Activated T-cell treated with anti-CD3 and anti-CD28 coated beads, Interleukin-2, amount 50 U/mL, for 72 hours (primary cell): Measurements from ENCODE around the gene FAM170B. TPM values are rescaled to one million over a fixed set of nuclear protein-coding genes. Genes with fewer than 3 reads are reported as not detected.

Experiments
- ATAC-seq, 2 donors: fragments of 150-1000 bp; cut with Tn5 transposase; replicated peaks in 1 of 2; 2 replicates each; pipeline ENCODE4 v1.10.0; 2021; ENCODE audit warnings: moderate library complexity in 2 of 2, mild to moderate bottlenecking in 1 of 2
- DNase-seq, 2 donors: peaks; one replicate each; pipeline ENCODE4 v3.0.0; 2021 to 2022; ENCODE audit warnings: mixed read lengths in 1 of 2
- H3K27ac Mint-ChIP-seq: one replicate; pipeline ENCODE4 v1.8.0; 2022; ENCODE audit warnings: mild to moderate bottlenecking, moderate library complexity, mixed read lengths
- H3K27me3 Mint-ChIP-seq: one replicate; pipeline ENCODE4 v1.8.0; 2022; ENCODE audit warnings: low read depth, mixed read lengths
- H3K36me3 Mint-ChIP-seq, 2 donors: one replicate each; pipeline ENCODE4 v1.8.0; 2022; ENCODE audit warnings: mixed read lengths in 2 of 2, mild to moderate bottlenecking in 1 of 2; ENCODE audit not compliant: insufficient read depth in 2 of 2
- H3K4me1 Mint-ChIP-seq: one replicate; pipeline ENCODE4 v1.8.0; 2022; ENCODE audit warnings: low read depth, mixed read lengths
- H3K4me3 Mint-ChIP-seq, 2 donors: one replicate each; pipeline ENCODE4 v1.8.0; 2022; ENCODE audit warnings: mild to moderate bottlenecking in 2 of 2, mixed read lengths in 2 of 2, moderate library complexity in 2 of 2
- H3K9me3 Mint-ChIP-seq, 2 donors: one replicate each; pipeline ENCODE4 v1.8.0; 2022; ENCODE audit warnings: mixed read lengths in 2 of 2
- total RNA-seq, 2 donors: library from RNA; stranded (reverse); gene quantifications; one replicate each; pipeline ENCODE4 v1.2.3, GENCODE V29; 2022

FAM170B gene
- under 1 TPM in 1 of 2 donors, not detected in 1; 0.16 TPM for total RNA-seq

GRCh38 chr10:49133706-49134248 lies at the start of gene FAM170B:
Gene FAM170B, minus strand, starts transcription at chr10:49134021. Its CDS starts 103 bp downstream, at chr10:49133918.
- no peak within 1 kb of the TSS for H3K4me3 Mint-ChIP-seq
- DNase-seq (no peak), ATAC-seq (no peak)
- no peak within 1 kb of the TSS for H3K27ac Mint-ChIP-seq
- peaks cover 42% of the 10 kb centered on the region for H3K27me3 Mint-ChIP-seq
- no peaks in the 10 kb centered on the region for H3K36me3 Mint-ChIP-seq
- H3K9me3 Mint-ChIP-seq, result peaks cover 5 to 6% of the 10 kb centered on the region in 2 donors
- H3K4me1 Mint-ChIP-seq, result no peaks in the 10 kb centered on the region

DNA sequence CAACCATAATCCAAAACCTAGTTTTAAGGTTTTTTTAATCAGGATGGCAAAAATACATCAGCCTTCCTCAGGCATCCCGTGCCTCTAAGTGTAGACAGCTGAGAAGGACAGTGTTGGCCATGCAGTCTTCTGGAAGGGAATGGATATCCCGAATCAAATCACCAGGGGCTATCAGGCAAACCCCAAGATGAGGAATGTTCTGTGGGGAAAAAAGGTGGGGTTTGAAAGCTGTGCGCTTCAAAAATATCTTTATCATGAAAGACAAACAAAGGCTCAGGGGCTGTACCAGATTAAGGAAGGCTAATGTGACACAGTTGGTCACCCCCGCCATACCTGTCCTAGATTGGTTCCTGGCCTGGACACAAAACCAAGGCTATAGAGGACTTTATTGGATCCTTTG lies 49.0 kb upstream of the FAM170B start:
- Mint-ChIP-seq H3K27ac (peak overlapping the region; percentile 98), H3K9me3 (no peaks in the 10 kb centered on the region), H3K4me1 (peaks cover 71% of the 10 kb centered on the region), H3K36me3 (peaks cover 5 to 12% of the 10 kb centered on the region in 2 donors), H3K27me3 (peaks cover 31% of the 10 kb centered on the region), H3K4me3 (peak overlapping the region; percentile 45 to 60)
- no peak for DNase-seq
- no peak for ATAC-seq

- Mint-ChIP-seq H3K4me3 (peak overlapping the region; percentile 69 to 87), H3K36me3 (peaks cover 5 to 12% of the 10 kb centered on the region in 2 donors)
- ATAC-seq, result peak; percentile 20 to 36
These were observed 46.6 kb upstream of the FAM170B start for GRCh38 chr10:49180444-49180860.

GRCh38 chr10:49179699-49180443 lies 46.0 kb upstream of the FAM170B start:
- H3K27me3 Mint-ChIP-seq, result peaks cover 14% of the 10 kb centered on the region
- peak; percentile 3 to 19 for ATAC-seq
- H3K4me1 Mint-ChIP-seq, result peaks cover 83% of the 10 kb centered on the region
- H3K4me3 Mint-ChIP-seq, result peak overlapping the region; percentile 69 to 87
- H3K36me3 Mint-ChIP-seq, result peaks cover 5 to 12% of the 10 kb centered on the region in 2 donors
- peak; percentile 42 to 44 for DNase-seq
- peak overlapping the region; percentile 98 for H3K27ac Mint-ChIP-seq
- H3K9me3 Mint-ChIP-seq, result no peaks in the 10 kb centered on the region

More at GRCh38 chr10:49180444-49180860, 46.6 kb upstream of the FAM170B start:
- H3K27me3 Mint-ChIP-seq, result peaks cover 16% of the 10 kb centered on the region
- no peak for DNase-seq
- H3K9me3 Mint-ChIP-seq, result no peaks in the 10 kb centered on the region
- H3K27ac Mint-ChIP-seq, result peak overlapping the region; percentile 98
- H3K4me1 Mint-ChIP-seq, result peaks cover 81% of the 10 kb centered on the region

DNA sequence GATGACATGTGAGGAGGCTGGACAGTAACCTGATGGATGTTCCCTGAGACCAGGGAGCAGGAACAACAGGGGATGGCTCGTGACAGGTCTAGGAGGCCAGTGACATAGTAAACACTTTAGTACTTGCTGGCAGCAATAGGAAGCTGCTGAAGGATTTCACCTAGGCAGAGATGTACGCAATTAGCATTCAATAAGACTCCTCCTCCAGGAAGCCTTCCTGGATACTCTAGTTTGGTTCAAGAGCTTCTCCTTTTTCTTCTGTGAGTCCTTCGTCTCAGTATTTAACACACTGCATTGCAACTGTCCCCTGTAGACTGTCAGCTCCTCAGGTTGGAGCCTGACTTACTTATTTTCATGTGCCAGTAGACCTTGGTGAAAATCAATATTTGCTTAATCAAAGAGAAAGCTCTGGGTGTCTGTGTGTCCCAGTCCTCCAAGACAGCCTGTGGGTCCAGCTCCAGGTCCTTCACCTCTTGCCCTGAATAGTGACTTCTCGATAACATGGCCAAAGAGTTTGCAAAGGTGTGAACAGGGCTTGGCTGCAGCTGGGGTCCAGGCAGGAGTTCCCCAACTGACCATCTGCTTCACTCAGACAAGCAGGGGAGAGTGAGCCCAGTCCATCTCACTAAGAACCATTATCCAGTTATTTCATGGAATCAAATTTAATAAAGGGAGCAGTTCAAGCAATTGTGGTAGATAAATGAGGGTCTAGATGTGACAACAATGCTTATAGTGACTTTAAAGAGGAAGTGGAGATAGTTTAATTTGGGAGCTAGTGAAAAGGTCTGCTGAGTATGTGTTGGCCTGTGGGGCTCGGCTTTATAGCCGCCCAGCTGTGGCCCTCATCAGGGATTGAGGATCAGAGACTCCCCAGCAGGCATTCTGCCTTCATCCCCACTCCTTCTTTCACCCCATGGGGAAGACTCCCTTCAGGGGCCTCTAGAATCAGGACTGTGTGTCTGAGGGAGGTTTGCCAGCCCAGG lies 45.0 kb upstream of the FAM170B start:
- Mint-ChIP-seq H3K4me3 (peak overlapping the region; percentile 86 to 87), H3K36me3 (peaks cover 5 to 8% of the 10 kb centered on the region in 2 donors), H3K27me3 (peaks cover 14% of the 10 kb centered on the region), H3K27ac (peak overlapping the region; percentile 99), H3K4me1 (peaks cover 81% of the 10 kb centered on the region), H3K9me3 (no peaks in the 10 kb centered on the region)
- DNase-seq (no peak), ATAC-seq (no peak)

- DNase-seq (peak; percentile 84 to 87), ATAC-seq (peak; percentile 86 to 88)
- Mint-ChIP-seq H3K27ac (peak overlapping the region; percentile 99), H3K9me3 (no peaks in the 10 kb centered on the region), H3K4me1 (peaks cover 74% of the 10 kb centered on the region), H3K36me3 (peaks cover 5 to 6% of the 10 kb centered on the region in 2 donors), H3K4me3 (peak overlapping the region; percentile 86 to 87), H3K27me3 (peaks cover 19% of the 10 kb centered on the region)
These were observed 43.9 kb upstream of the FAM170B start for GRCh38 chr10:49177391-49178355.

DNA sequence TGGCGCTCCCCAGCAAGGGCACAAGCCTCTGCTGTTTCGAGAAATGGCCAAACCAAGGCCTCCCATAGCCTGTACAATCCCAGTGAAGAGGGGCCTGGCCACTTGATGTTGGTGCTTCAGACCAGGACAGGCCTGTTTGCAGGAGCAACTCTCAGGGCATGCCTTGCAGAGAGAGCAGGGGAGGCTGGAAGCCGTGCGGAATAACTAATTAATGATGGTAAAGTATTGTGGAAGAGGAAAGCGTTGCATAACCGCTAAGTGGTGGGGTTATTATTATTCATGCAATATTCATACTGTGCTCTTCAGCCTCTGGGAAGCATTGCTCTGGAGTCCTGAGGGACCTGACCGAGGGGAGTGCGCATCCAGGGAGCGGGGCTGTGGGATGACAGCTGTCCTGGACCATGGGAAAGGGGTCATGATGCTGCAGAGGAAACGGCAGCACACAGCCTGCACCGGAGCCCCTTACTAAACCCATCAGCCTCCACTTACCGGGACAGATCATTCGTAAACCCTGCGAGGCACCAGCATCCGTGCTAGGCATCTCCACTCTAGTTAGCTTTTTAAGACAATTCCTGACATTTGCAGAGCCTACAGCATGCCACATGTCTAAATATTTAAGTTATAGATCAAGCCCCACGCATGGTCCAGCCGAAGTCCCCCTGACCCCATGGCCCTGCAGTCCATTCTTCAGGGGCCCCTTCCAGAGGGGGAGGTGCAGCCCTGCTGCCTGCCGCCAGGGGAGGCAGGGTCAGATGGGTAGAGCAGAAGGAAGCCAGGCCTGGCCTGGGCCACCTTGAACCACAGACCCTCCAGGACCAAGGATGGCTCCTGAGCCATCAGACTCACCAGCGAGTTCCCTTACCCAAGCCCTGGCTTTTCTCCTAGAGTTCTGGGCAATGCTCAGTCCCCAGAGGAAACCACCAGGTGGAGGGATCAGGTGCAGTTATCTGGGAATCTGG lies 42.8 kb upstream of the FAM170B start:
- H3K27me3 Mint-ChIP-seq, result peaks cover 19% of the 10 kb centered on the region
- peak overlapping the region; percentile 86 to 87 for H3K4me3 Mint-ChIP-seq
- H3K9me3 Mint-ChIP-seq, result no peaks in the 10 kb centered on the region
- peaks cover 63% of the 10 kb centered on the region for H3K4me1 Mint-ChIP-seq
- peaks cover 4 to 5% of the 10 kb centered on the region in 2 donors for H3K36me3 Mint-ChIP-seq
- ATAC-seq (peak in 1 of 2 donors; percentile 0), DNase-seq (no peak)
- H3K27ac Mint-ChIP-seq, result peak overlapping the region; percentile 99

GRCh38 chr10:49175587-49176309 lies 41.9 kb upstream of the FAM170B start:
- Mint-ChIP-seq H3K27me3 (peaks cover 13% of the 10 kb centered on the region), H3K4me1 (peaks cover 54% of the 10 kb centered on the region), H3K36me3 (peaks cover under 1 to 2% of the 10 kb centered on the region in 2 donors), H3K4me3 (peak overlapping the region; percentile 86 to 87), H3K27ac (peak overlapping the region; percentile 99), H3K9me3 (no peaks in the 10 kb centered on the region)
- DNase-seq, result no peak
- ATAC-seq, result no peak

DNA sequence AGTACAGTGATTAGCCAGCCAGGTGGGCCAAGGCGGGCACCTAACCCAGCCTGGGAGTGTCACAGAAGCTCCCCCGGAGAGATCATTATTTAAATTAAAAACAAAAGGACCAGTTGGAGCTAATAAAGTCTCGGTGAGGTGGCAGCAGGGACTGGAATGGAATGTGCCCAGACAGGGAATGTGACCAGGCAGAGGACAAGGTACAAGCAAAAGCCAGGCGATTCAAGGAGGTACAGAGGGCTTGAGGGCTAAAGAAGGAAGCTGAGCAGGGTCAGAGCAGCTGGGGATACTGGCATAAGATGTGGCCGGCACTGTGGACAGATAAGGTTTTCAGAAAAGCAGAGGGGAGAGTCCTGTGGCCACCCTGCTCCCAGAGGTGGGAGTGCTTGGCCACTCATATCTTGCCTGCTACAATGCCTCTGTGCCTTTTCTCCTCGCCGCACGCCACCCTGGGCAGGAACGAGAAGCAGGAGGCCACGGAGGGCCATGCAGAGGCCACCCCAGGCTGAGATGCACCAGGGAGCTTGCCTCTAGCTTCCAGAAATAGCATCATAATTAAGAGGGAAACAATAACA lies 41.2 kb upstream of the FAM170B start:
- H3K4me1 Mint-ChIP-seq, result peaks cover 47% of the 10 kb centered on the region
- peak overlapping the region in 1 of 2 donors; percentile 23 for H3K4me3 Mint-ChIP-seq
- DNase-seq, result no peak
- no peaks in the 10 kb centered on the region for H3K9me3 Mint-ChIP-seq
- no peak for ATAC-seq
- H3K36me3 Mint-ChIP-seq, result no peaks in the 10 kb centered on the region
- H3K27me3 Mint-ChIP-seq, result peaks cover 13% of the 10 kb centered on the region
- peak overlapping the region; percentile 35 for H3K27ac Mint-ChIP-seq

- no peak overlapping the region for H3K4me3 Mint-ChIP-seq
- no peaks in the 10 kb centered on the region for H3K36me3 Mint-ChIP-seq
- no peaks in the 10 kb centered on the region for H3K9me3 Mint-ChIP-seq
- peaks cover 43% of the 10 kb centered on the region for H3K4me1 Mint-ChIP-seq
- ATAC-seq (no peak), DNase-seq (no peak)
- peak overlapping the region; percentile 35 for H3K27ac Mint-ChIP-seq
- peaks cover 13% of the 10 kb centered on the region for H3K27me3 Mint-ChIP-seq
These were observed 40.6 kb upstream of the FAM170B start for GRCh38 chr10:49174261-49174925.
